ENCODE results near the gene ARHGAP22. TPM values are rescaled to one million over a fixed set of nuclear protein-coding genes. Genes with fewer than 3 reads are reported as not detected.

The ARHGAP22 gene
- total RNA-seq, 2 donors from 2014 or later: not detected

- DNase-seq (ENCODE audit: low spot score in 2 of 2) (no peak), ATAC-seq (no peak)
- Mint-ChIP-seq H3K27ac (no peak overlapping the region), H3K36me3 (no peaks in the 10 kb centered on the region), H3K9me3 (no peaks in the 10 kb centered on the region)
Observed at GRCh38 chr10:48480397-48481374, 124.2 kb downstream of the ARHGAP22 start.

- H3K36me3 Mint-ChIP-seq: no peaks in the 10 kb centered on the region
- DNase-seq (ENCODE audit: low spot score in 2 of 2) (no peak), ATAC-seq (no peak)
- no peak overlapping the region for H3K27ac Mint-ChIP-seq
- H3K9me3 Mint-ChIP-seq: no peaks in the 10 kb centered on the region
Observed at GRCh38 chr10:48478980-48479811, 125.7 kb downstream of the ARHGAP22 start.

GRCh38 chr10:48478469-48478868 is 126.4 kb downstream of the ARHGAP22 start:
- no peaks in the 10 kb centered on the region for H3K9me3 Mint-ChIP-seq
- H3K36me3 Mint-ChIP-seq: no peaks in the 10 kb centered on the region
- ATAC-seq: no peak
- no peak for DNase-seq (ENCODE audit: low spot score in 2 of 2)
- no peak overlapping the region for H3K27ac Mint-ChIP-seq

GRCh38 chr10:48477616-48478015 is 127.3 kb downstream of the ARHGAP22 start:
- no peaks in the 10 kb centered on the region for H3K36me3 Mint-ChIP-seq
- no peak overlapping the region for H3K27ac Mint-ChIP-seq
- H3K9me3 Mint-ChIP-seq: no peaks in the 10 kb centered on the region
- ATAC-seq: no peak
- no peak for DNase-seq (ENCODE audit: low spot score in 2 of 2)

GRCh38 chr10:48477141-48477540 is 127.7 kb downstream of the ARHGAP22 start:
- DNase-seq (ENCODE audit: low spot score in 2 of 2) (no peak), ATAC-seq (no peak)
- Mint-ChIP-seq H3K9me3 (no peaks in the 10 kb centered on the region), H3K36me3 (no peaks in the 10 kb centered on the region), H3K27ac (no peak overlapping the region)

- H3K9me3 Mint-ChIP-seq: no peaks in the 10 kb centered on the region
- peak overlapping the region in 1 of 2 donors; percentile 37 for H3K27ac Mint-ChIP-seq
- DNase-seq (ENCODE audit: low spot score in 2 of 2): no peak
- no peak for ATAC-seq
- no peaks in the 10 kb centered on the region for H3K36me3 Mint-ChIP-seq
Observed at GRCh38 chr10:48476279-48476982, 128.4 kb downstream of the ARHGAP22 start.

GRCh38 chr10:48475943-48476278 is 129.0 kb downstream of the ARHGAP22 start:
- Mint-ChIP-seq H3K9me3 (no peaks in the 10 kb centered on the region), H3K27ac (peak overlapping the region in 1 of 2 donors; percentile 37), H3K36me3 (no peaks in the 10 kb centered on the region)
- ATAC-seq (no peak), DNase-seq (ENCODE audit: low spot score in 2 of 2) (no peak)

- ATAC-seq (no peak), DNase-seq (ENCODE audit: low spot score in 2 of 2) (peak in 1 of 2 donors; percentile 7)
- Mint-ChIP-seq H3K9me3 (no peaks in the 10 kb centered on the region), H3K36me3 (no peaks in the 10 kb centered on the region), H3K27ac (no peak overlapping the region)
Observed at GRCh38 chr10:48474765-48475365, 130.0 kb downstream of the ARHGAP22 start.

GRCh38 chr10:48473704-48474103 is 131.2 kb downstream of the ARHGAP22 start:
- Mint-ChIP-seq H3K27ac (no peak overlapping the region), H3K36me3 (no peaks in the 10 kb centered on the region), H3K9me3 (no peaks in the 10 kb centered on the region)
- ATAC-seq: no peak
- DNase-seq (ENCODE audit: low spot score in 2 of 2): peak in 1 of 2 donors; percentile 28

GRCh38 chr10:48472501-48473069 is 132.3 kb downstream of the ARHGAP22 start:
- DNase-seq (ENCODE audit: low spot score in 2 of 2) (peak in 1 of 2 donors; percentile 3), ATAC-seq (no peak)
- H3K36me3 Mint-ChIP-seq: no peaks in the 10 kb centered on the region
- no peak overlapping the region for H3K27ac Mint-ChIP-seq
- no peaks in the 10 kb centered on the region for H3K9me3 Mint-ChIP-seq

GRCh38 chr10:48470893-48471805 is 133.7 kb downstream of the ARHGAP22 start:
- DNase-seq (ENCODE audit: low spot score in 2 of 2): peak in 1 of 2 donors; percentile 26
- no peak for ATAC-seq
- no peaks in the 10 kb centered on the region for H3K36me3 Mint-ChIP-seq
- peak overlapping the region in 1 of 2 donors; percentile 47 for H3K27ac Mint-ChIP-seq
- H3K9me3 Mint-ChIP-seq: no peaks in the 10 kb centered on the region

- DNase-seq (ENCODE audit: low spot score in 2 of 2) (peak in 1 of 2 donors; percentile 33), ATAC-seq (no peak)
- no peaks in the 10 kb centered on the region for H3K9me3 Mint-ChIP-seq
- H3K36me3 Mint-ChIP-seq: no peaks in the 10 kb centered on the region
- H3K27ac Mint-ChIP-seq: no peak overlapping the region
Observed at GRCh38 chr10:48470115-48470892, 134.6 kb downstream of the ARHGAP22 start.

GRCh38 chr10:48469516-48470020 is 135.3 kb downstream of the ARHGAP22 start:
- ATAC-seq: no peak
- DNase-seq (ENCODE audit: low spot score in 2 of 2): no peak
- H3K27ac Mint-ChIP-seq: no peak overlapping the region
- H3K36me3 Mint-ChIP-seq: no peaks in the 10 kb centered on the region
- no peaks in the 10 kb centered on the region for H3K9me3 Mint-ChIP-seq

GRCh38 chr10:48468866-48469511 is 135.9 kb downstream of the ARHGAP22 start:
- DNase-seq (ENCODE audit: low spot score in 2 of 2) (peak in 1 of 2 donors; percentile 39), ATAC-seq (no peak)
- H3K27ac Mint-ChIP-seq: no peak overlapping the region
- H3K36me3 Mint-ChIP-seq: no peaks in the 10 kb centered on the region
- H3K9me3 Mint-ChIP-seq: no peaks in the 10 kb centered on the region

All from activated naive CD4-positive, alpha-beta T cell treated with anti-CD3 and anti-CD28 coated beads, Interleukin-2, amount 50 U/mL, for 72 hours (primary cell).